Testis (tissue), 2 donors: ENCODE results near the gene ZSWIM5.

Experiments
- CTCF ChIP-seq, 3 experiments: fragments of 450-650 bp in 2 of 3; fragments of 200-600 bp in 1 of 3; sonication (generic) in 1 of 3; IDR thresholded peaks; one replicate each; pipeline ENCODE4 v1.5.1; 2016 to 2019; ENCODE audit warnings: antibody characterized with exemption in 3 of 3, mild to moderate bottlenecking in 2 of 3, moderate library complexity in 1 of 3
- POLR2A ChIP-seq: fragments of 450-650 bp; IDR thresholded peaks from one replicate; pipeline ENCODE4 v1.6.1; 2017; ENCODE audit warnings: antibody characterized with exemption, mild to moderate bottlenecking, moderate library complexity

GRCh38 chr1:45043094-45043493, 163.3 kb downstream of the ZSWIM5 start:
- TF ChIP-seq CTCF (IDR thresholded peaks at IDR 0.05) (no peak), POLR2A (no peak)
